GM19025 (cell line): ENCODE measurements around the gene ZAR1.

Experiments used
- ATAC-seq: cut with Tn5 transposase; IDR thresholded peaks from one replicate; pipeline ENCODE4 v1.9.1; 2021; ENCODE audit warnings: mild to moderate bottlenecking, low read depth, moderate library complexity; ENCODE audit not compliant: unreplicated experiment

The ZAR1 gene

DNA sequence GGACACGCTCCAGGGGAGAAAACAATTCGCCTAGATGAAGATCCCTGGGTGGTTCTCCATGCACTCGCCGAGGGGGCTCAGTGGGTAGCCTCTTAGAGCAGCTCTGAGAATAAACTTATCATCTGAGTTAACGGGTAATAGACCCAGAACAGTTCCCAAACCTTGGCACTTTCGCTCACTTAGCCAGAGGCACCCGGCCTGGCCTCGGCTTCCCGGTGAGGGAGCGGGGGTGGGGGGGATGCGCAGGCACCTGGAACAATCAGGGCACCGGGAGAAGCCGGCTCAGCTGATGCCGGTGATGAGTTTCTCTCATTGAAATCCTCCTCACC, 405 bp upstream of the ZAR1 start:
- ATAC-seq: no peak

DNA sequence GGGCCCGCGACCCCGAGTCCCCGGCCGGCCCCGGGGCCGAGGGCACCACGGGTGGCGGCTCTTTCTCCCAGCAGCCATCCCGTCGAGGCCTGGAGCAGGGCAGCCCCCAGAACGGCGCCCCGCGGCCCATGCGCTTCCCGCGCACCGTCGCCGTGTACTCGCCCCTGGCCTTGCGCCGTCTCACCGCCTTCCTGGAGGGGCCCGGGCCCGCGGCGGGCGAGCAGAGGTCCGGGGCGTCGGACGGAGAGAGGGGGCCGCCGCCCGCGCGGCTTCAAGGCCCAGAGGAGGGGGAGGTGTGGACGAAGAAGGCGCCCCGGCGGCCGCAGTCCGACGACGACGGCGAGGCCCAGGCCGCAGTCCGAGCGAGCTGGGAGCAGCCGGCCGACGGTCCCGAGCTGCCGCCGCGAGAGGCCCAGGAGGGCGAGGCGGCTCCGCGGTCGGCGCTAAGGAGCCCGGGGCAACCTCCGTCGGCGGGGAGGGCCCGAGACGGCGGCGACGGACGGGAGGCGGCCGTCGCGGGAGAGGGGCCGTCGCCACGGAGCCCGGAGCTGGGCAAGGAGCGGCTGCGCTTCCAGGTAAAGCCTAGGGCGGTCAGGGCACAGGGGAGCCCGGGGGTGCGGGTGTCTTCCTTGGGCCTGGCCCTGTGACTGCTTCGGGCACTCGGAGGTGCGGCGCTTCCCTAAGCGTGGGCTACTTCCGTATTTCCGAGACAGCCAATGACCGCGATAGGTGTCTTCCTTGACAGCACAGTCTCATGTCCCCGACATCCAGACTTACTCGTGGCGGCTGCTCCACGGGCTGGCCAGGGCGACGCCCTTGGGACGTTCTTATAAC, 845 bp downstream of the ZAR1 start:
- no peak for ATAC-seq

DNA sequence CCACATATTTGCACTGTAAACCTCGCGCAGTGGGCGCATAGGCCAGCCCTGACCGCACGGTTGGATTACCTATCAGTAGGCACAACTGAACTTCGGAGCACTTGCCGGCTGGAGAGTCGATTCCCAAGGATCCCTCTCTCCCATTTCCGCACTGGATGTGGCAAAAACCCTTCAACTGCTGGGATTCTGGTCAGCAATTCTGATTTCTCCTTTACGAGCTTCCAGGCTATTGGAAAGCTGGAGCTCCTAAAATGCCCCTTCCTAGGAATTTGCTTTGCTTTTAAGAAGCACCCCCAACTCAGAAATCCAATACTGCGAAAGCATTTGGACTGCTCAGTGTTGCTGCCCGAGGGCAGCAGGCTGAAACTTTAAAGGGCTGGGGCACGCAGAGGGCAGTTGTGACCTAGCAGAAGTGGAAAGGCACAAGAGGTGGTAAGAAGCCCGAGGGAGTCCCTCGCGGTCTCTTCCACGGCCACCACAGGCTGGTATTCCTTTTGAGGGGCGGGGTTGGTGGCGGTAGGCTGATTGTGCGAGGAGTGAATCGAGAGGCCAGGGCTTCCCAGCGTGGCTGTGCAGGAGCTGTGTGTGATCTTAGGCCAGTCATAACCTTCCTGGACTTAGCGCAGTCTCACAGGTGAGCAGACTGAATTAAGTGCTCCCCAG, 1.6 kb downstream of the ZAR1 start:
- ATAC-seq: no peak

DNA sequence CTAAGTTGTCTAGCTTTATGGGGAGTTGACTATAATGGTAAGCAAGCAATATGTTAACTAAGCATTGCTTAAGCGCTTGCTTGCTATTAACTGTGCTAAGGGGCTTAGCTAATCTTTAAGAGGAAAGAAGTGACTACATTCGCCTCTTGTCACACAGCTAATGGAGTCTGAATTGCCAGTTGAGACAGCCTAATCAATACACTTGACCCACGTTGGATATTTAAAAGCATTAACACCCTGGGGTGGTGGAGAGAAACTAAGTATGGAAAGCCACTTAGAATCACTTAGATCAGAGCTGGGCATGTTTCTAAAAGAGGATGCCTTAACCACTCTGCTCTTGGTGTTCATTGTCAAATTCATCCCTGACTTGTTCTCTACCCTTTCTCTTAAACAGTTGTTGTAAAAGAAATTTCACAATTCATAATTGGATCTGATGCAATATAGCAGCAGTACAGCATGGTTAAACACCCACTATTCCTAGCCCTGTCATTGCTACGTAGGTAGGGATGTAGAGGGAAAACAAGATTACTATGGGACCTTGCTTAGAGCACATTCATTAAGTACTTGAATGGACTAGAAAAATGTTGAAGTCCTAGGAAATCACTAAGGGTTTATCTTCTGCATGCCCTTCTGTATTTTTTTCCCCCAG, 3.5 kb downstream of the ZAR1 start:
- no peak for ATAC-seq

DNA sequence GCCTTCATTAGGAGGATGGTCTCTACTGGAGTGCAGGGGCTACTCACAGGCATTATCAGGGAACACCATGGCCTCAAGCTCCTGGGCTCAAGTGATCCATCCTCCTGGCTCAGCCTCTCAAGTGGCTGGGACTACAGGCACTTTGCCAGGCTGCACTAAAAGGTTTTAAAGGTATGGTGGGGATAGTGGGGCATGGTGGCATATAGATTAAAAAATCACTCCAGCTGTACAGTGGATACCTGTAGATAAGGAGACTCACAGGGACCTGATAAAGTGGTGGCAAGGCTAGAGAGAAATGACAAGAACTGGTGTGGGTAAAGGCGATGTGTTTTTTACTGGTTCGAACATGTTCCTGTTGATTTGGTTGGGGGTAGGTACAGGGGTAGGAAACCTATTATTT, 5.9 kb downstream of the ZAR1 start:
- ATAC-seq: no peak

DNA sequence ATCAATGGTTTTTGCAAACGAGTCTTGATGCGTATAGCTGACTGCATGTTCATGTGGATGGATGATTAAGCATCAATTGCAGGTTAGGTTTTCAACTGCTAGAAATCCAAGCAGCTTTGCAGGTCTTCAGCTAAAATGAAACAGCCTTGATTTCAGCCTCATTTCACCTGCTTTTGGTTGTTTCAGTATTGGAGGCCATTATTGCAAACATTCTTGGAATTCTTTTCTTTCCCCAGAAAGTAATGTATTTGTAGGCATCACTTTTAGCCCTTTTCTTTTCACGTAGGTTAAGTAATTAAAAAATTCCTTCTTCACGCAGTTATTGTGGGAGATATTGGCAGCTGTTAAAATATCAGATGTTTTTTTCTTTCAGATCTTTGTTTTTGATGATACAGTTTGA, 8.8 kb downstream of the ZAR1 start:
- ATAC-seq: no peak

DNA sequence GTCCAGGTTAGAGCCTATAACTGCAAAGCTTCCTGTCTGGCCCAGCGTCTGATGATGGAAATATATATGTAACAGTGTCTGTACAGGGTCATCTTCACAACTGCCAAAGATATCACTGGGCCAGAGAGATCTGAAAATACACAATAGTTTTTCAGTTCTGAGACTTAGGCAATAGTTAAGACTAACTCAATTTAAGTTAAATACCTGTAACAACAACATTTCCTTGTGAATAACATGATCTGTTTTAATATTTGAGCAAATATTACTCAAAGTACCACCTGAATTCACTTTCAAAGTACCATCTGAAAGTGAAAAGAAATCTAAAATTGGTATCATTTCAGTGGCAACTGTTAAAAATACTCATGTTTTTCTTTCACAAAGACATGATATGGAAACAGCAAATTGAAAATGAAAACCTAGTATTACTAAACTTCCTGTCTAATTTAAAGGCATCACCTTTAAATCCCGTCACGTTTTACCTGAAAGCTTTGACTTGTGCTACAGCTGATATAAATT, 9.6 kb downstream of the ZAR1 start:
- peak; percentile 67 for ATAC-seq

DNA sequence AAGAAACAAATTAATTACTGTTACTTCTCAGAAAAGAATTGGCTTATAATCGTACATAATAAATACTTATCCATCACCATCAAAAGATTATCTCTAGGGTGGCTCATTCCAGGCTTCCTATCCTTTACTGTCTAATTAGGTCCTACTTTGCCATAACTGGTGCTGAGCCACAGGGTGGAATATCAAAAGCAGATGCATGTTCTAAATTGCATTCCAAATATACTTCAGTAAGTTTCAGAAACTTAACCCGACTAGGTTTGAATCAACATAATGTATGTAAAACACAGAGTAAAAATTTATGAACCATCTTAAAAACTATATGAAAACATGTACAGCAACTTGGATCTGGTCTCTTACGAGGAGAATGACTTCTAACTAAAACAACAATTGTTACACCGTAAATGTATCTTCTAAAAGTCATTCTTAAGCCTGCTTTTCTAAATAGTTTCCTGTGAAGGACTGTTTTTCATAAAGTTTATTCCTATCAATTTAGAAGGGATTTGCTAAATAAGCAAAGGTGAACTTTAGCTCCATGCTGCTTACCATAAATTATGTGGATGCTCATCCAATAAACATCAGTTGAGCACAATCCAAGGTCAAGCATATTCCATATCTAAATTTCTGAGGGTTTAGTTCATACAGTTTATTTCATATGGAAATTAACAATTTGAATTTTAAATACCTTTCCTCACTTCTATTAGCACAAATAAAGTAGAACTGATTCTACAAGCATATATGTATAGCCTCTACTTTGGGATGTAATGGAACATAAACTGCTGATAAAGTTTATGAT, 13.4 kb downstream of the ZAR1 start:
- ATAC-seq: no peak

DNA sequence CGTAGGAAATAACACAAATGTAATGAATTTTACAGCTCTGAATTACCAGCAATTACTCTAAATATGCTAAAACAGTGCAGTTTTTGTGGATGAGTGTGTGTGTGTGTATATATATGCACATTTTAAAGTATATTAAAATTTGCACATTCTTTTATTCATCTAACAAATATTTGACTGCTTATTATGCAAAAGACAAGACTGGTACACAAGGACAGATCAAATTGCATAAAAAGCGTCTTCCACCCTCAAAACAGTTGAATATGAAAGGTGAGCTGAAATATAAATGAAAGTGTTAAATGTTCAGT, 13.9 kb downstream of the ZAR1 start:
- ATAC-seq: no peak

DNA sequence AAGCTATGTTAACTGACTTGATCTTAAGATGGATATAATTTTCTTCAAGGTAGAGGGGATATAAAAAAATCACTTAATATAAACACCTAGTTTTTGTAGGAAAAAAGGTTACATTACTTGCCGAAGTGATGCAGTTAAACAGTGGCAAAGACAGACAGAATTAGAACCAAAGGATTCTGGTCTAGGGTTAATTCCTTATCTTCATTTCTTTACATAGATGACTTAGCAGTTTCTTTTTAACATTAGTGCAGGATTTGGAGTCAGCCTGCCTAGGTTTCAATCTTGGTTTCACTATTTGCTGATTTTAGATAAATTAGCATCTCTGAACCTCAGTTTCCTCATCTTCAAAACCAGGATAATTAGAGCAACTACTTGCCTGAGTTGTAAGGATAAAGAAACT, 14.3 kb downstream of the ZAR1 start:
- ATAC-seq: no peak

DNA sequence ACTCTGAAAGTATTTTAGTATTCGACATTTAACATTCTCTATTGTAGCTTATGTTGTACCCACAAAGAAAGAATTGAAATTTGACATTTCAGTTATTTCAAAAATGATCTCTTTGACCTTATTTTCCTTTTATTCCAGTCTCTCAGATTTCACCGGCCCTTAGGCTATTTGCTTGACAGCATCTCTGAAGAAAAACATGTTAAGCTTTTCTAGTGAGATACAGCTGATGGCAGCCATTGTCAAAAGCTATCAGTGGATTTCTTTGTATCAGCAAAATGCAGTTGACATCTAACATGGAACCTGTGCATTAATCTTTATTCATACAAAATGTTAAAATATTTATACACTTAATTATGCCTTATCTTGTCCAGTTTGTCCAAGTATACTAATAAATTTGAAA, 16.7 kb downstream of the ZAR1 start:
- no peak for ATAC-seq

DNA sequence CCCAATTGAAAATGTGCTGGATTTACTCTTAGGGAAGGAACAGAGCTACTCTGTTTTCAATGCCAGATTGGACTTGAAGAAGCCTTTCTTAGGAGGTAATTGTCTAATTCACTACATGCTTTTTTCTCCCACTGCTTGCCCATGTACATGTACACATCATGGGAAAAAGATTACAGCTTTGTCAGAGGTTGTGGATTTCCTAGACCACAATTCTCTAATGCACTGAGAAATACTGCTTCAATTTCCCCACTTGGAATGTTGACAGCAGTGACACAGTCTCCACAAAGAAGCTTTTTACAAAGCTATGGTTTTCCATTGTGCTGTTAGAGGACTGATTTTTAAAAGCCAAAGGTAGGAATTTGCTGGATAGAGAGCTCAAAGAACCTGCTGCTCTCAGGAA, 19.5 kb downstream of the ZAR1 start:
- no peak for ATAC-seq

DNA sequence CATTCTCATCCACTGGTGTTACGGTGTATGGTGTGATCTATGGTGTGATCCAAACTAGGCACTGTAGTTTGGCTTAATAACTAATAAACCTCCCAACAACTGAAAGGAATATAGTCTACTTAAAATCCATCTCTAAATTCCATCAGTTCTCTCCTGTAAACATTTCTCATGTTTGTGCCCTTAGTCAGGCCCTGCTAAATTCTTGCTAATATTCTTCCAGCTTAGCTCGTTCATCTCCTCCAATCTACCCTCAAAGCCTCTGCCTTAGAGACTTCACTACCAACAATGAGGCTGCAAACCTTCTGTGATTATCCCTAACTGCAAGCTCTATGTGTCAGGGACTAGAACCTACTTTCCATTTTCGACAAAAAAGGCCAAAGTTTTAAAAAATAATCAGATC, 28.1 kb downstream of the ZAR1 start:
- ATAC-seq: no peak

DNA sequence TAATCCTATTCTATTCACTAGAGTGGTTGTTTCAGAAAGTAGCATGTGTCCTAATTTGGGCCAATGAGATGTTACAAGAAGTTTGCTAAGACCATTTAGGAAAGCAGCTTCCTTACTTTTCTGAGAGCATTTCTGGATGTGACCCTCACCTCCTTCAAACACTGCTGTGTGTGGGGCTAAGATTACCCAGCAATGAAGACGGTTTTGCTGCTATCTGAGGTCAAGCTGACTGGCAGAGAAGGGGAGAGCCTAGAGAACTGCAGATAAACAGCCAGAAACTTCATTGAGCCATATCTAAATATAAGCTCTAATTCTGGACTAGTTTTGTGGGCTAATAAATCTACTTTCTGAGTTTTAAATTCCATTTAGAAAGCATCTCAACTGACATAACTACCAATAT, 36.4 kb downstream of the ZAR1 start:
- no peak for ATAC-seq

DNA sequence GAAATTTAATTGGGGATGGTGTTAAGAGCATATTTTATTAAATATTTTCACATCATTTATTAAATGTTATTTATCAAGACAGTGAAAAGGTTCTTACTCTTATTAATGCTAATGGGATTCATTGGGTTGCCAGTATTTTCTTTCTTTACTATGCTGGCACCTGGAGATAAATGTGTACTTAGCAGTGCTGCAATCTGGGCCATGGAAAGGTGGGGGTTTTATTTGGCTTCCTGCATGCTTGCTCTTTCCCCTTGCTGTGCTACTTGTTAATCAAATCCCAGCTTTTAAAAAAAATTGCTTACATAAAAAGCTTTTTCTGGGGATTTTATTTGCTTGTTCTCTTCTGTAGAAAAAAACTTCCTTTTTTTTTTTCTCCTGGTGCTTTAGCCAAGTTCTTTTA, 48.3 kb downstream of the ZAR1 start:
- no peak for ATAC-seq

DNA sequence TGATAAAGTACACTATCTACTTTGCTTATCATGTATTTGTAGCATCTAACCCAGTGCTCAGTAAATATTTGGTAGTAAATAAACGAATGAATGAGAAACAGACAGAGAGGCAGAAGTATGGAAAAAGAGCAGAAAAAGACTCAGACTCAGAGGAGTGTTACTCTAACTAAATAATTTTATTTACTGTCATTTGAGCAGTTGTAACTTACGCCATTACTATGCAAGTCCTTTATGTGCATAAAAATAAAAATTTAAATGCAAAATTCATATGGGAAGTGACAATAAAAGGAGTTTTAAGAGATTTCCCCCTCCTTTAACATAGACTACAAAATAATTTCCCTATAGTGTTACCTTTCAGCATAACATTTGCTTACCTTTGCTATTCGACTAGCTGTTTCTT, 49.5 kb downstream of the ZAR1 start:
- ATAC-seq: no peak

DNA sequence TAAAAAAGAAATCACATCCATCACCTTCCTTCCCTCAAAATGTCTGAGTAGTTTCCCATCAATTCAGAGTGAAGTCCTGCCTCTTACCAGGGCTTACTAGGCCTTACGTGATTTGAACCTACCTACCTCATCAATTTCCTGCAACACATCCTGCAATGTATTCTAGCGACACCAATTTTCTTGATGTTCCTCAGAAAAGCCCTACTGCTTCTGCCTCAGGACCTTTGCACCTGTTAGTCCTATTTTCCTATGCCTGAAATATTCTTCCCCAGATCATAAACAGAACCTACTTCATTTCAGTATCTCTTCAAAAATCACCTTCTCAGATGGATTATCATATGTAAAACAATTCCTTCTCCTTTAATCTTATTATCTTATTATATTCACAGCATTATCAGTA, 52.8 kb downstream of the ZAR1 start:
- no peak for ATAC-seq

DNA sequence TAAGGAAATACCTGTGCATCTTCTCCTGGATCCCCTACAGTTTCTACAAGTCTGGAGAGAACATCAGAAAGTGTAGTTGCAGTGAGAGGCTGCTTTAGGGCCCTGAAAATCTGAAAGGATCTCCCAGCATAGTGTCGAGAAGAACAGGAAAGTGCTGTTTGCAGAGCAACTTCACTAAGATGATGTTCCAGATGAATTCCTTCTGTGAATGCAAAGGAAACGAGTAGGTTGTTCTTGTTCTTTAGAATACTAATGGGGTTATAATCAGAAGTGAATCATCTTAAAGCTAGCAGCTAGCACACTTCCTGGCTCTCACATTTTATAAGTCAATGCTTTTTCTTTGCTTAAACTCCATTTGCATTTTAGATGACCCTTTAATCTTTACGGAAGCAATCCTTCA, 53.7 kb downstream of the ZAR1 start:
- ATAC-seq: no peak
